H1 (cell line): ENCODE measurements around the gene KLRK1. TPM values are rescaled to one million over a fixed set of nuclear protein-coding genes. Genes with fewer than 3 reads are reported as not detected.

ENCODE experiments used
- CTCF ChIA-PET: fragments of 300-600 bp; sonication (Branson Sonifier 250); formaldehyde crosslinking; loops from one replicate; lab custom pipeline; 2021; ENCODE audit not compliant: partially characterized antibody; lab: Charles Lee
- POLR2A ChIA-PET: fragments of 300-600 bp; sonication (Branson Sonifier 250); formaldehyde crosslinking; loops from one replicate; lab custom pipeline; 2021; ENCODE audit warnings: inconsistent platforms; ENCODE audit not compliant: partially characterized antibody; lab: Charles Lee
- DNase-seq, 2 experiments: peaks; one replicate each; pipeline versions ENCODE4 v3.0.0 to v3.0.0-alpha.2; 2010 to 2022; ENCODE audit warnings: low spot score in 2 of 2, low read depth in 1 of 2, mixed read lengths in 1 of 2
- FAIRE-seq: peaks from 2 replicates; lab custom pipeline; 2011; peaks lifted over from hg19 to GRCh38; lab: Jason Lieb, UNC
- H2AFZ ChIP-seq: 2 replicates; pipeline ENCODE4 v1.8.1; 2012; ENCODE audit warnings: low read length, inconsistent platforms
- H2AK5ac ChIP-seq: 2 replicates; pipeline ENCODE4 v1.6.1; 2013; ENCODE audit warnings: low read depth, low read length
- H2BK120ac ChIP-seq: replicated peaks from 2 replicates; pipeline ENCODE3; 2013; ENCODE audit warnings: low read depth, low read length, inconsistent platforms
- H2BK12ac ChIP-seq: 2 replicates; pipeline ENCODE4 v1.6.1; 2013; ENCODE audit warnings: low read depth, low read length
- H2BK15ac ChIP-seq: 2 replicates; pipeline ENCODE4 v1.6.1; 2013; ENCODE audit warnings: low read length
- H2BK20ac ChIP-seq: 2 replicates; pipeline ENCODE4 v1.6.1; 2013; ENCODE audit warnings: low read length
- H2BK5ac ChIP-seq: 2 replicates; pipeline ENCODE4 v1.6.1; 2013; ENCODE audit warnings: low read depth, low read length
- H3K14ac ChIP-seq: 2 replicates; pipeline ENCODE4 v1.6.1; 2013; ENCODE audit warnings: inconsistent platforms; ENCODE audit not compliant: insufficient read length
- H3K18ac ChIP-seq: 2 replicates; pipeline ENCODE4 v1.6.1; 2013; ENCODE audit warnings: low read length; ENCODE audit errors: extremely low read depth
- H3K23ac ChIP-seq: 2 replicates; pipeline ENCODE4 v1.6.1; 2013; ENCODE audit warnings: inconsistent platforms; ENCODE audit not compliant: insufficient read length
- H3K23me2 ChIP-seq: 2 replicates; pipeline ENCODE4 v1.6.1; 2013; ENCODE audit warnings: low read depth, low read length
- H3K27ac ChIP-seq: 2 replicates; pipeline ENCODE4 v1.6.1; 2011; ENCODE audit warnings: low read depth, low read length, inconsistent platforms
- H3K27me3 ChIP-seq, 4 experiments: replicated peaks in 1 of 4; 1 replicate in 1 of 4; 2 replicates in 3 of 4; pipeline versions ENCODE4 v1.6.1 to v1.8.1; 2011 to 2013; ENCODE audit warnings: low read length in 3 of 4, mild to moderate bottlenecking in 3 of 4, inconsistent platforms in 2 of 4, mixed read lengths in 2 of 4, moderate library complexity in 1 of 4; ENCODE audit not compliant: control insufficient read depth in 3 of 4, insufficient read depth in 3 of 4; ENCODE audit errors: extremely low read depth in 1 of 4
- H3K36me3 ChIP-seq, 4 experiments: 2 replicates each; pipeline versions ENCODE4 v1.6.1 to v1.8.1; 2011 to 2013; ENCODE audit warnings: mild to moderate bottlenecking in 4 of 4, low read length in 3 of 4, moderate library complexity in 2 of 4, control low read depth in 1 of 4, inconsistent platforms in 1 of 4; ENCODE audit not compliant: insufficient read depth in 4 of 4, control insufficient read depth in 2 of 4
- H3K4ac ChIP-seq: replicated peaks from 2 replicates; pipeline ENCODE3; 2013; ENCODE audit warnings: low read length, low read depth, mixed read lengths, inconsistent platforms; ENCODE audit not compliant: insufficient read length
- H3K4me1 ChIP-seq, 4 experiments: replicated peaks in 1 of 4; 1 replicate in 1 of 4; 2 replicates in 3 of 4; pipeline versions ENCODE4 v1.6.1 to v1.8.1; 2011 to 2013; ENCODE audit warnings: low read length in 3 of 4, inconsistent platforms in 2 of 4, mixed read lengths in 1 of 4; ENCODE audit not compliant: insufficient read depth in 4 of 4, control insufficient read depth in 3 of 4
- H3K4me2 ChIP-seq, 2 experiments: 2 replicates each; pipeline versions ENCODE4 v1.6.1 to v1.8.1; 2011 to 2013; ENCODE audit warnings: low read depth in 2 of 2, low read length in 2 of 2, control low read depth in 1 of 2, inconsistent platforms in 1 of 2, mild to moderate bottlenecking in 1 of 2; ENCODE audit not compliant: insufficient read depth in 1 of 2
- H3K4me3 ChIP-seq, 4 experiments: fragments of 200-600, 300-600 bp in 1 of 4; sonication (generic), shearing (Covaris generic), sonication (Bioruptor Twin) in 1 of 4; 2 replicates each; pipeline versions ENCODE4 v1.5.1 to v1.8.1; 2011 to 2016; ENCODE audit warnings: low read length in 4 of 4, low read depth in 3 of 4, control low read depth in 2 of 4, inconsistent platforms in 2 of 4, mild to moderate bottlenecking in 2 of 4, mixed read lengths in 1 of 4, moderate library complexity in 1 of 4; ENCODE audit not compliant: insufficient read depth in 2 of 4; ENCODE audit errors: extremely low read depth in 1 of 4
- H3K56ac ChIP-seq: replicated peaks from 2 replicates; pipeline ENCODE3; 2013; ENCODE audit warnings: low read depth, mild to moderate bottlenecking, mixed read lengths, low read length, inconsistent platforms; ENCODE audit not compliant: insufficient read length
- H3K79me1 ChIP-seq: 2 replicates; pipeline ENCODE4 v1.6.1; 2013; ENCODE audit warnings: low read depth, low read length, control low read depth
- H3K79me2 ChIP-seq, 2 experiments: 2 replicates each; pipeline versions ENCODE4 v1.6.1 to v1.8.1; 2012 to 2013; ENCODE audit warnings: low read length in 2 of 2, mild to moderate bottlenecking in 2 of 2, inconsistent platforms in 1 of 2; ENCODE audit not compliant: insufficient read depth in 2 of 2, control insufficient read depth in 1 of 2
- H3K9ac ChIP-seq, 4 experiments: replicated peaks in 1 of 4; 1 replicate in 1 of 4; 2 replicates in 3 of 4; pipeline versions ENCODE4 v1.6.1 to v1.8.1; 2011 to 2013; ENCODE audit warnings: low read depth in 3 of 4, low read length in 3 of 4, control low read depth in 2 of 4, mild to moderate bottlenecking in 2 of 4, moderate library complexity in 2 of 4, inconsistent platforms in 1 of 4; ENCODE audit errors: extremely low read depth in 1 of 4
- H3K9me3 ChIP-seq, 2 experiments: 2 replicates each; pipeline versions ENCODE4 v1.6.1 to v1.8.1; 2012 to 2013; ENCODE audit warnings: mild to moderate bottlenecking in 2 of 2, moderate library complexity in 2 of 2, control low read depth in 1 of 2, inconsistent platforms in 1 of 2, low read depth in 1 of 2, low read length in 1 of 2, mixed read lengths in 1 of 2; ENCODE audit not compliant: insufficient read depth in 2 of 2
- H4K20me1 ChIP-seq, 2 experiments: replicated peaks in 1 of 2; 2 replicates each; pipeline versions ENCODE3 to v1.8.1; 2011 to 2013; ENCODE audit warnings: inconsistent platforms in 2 of 2, low read length in 2 of 2, mild to moderate bottlenecking in 1 of 2; ENCODE audit not compliant: insufficient read depth in 2 of 2, control insufficient read depth in 1 of 2
- H4K5ac ChIP-seq: 2 replicates; pipeline ENCODE4 v1.6.1; 2013; ENCODE audit warnings: low read length, low read depth, mixed read lengths, inconsistent platforms; ENCODE audit not compliant: insufficient read length
- H4K8ac ChIP-seq: 2 replicates; pipeline ENCODE4 v1.8.0; 2013; ENCODE audit warnings: mild to moderate bottlenecking, moderate library complexity, low read length, inconsistent platforms; ENCODE audit not compliant: insufficient read depth; ENCODE audit errors: extremely low read depth
- H4K91ac ChIP-seq: replicated peaks from 2 replicates; pipeline ENCODE3; 2013; ENCODE audit warnings: low read length, mixed read lengths, inconsistent platforms; ENCODE audit not compliant: insufficient read length
- BCL11A ChIP-seq, 2 experiments: IDR thresholded peaks; one replicate each; pipeline ENCODE4 v1.6.1; 2011; ENCODE audit warnings: low read depth in 2 of 2, low read length in 2 of 2, mild to moderate bottlenecking in 2 of 2
- polyA plus RNA-seq, 7 experiments: library from polyadenylated mRNA; depleted of rRNA in 3 of 7; stranded (reverse) in 5 of 7; unstranded in 2 of 7; fragments of >200 nt in 5 of 7; fragments of 200-250 nt in 2 of 7; gene quantifications; 1 replicate in 5 of 7; 2 replicates in 1 of 7; 4 replicates in 1 of 7; pipeline versions ENCODE4 v1.2.1 to v1.2.3, GENCODE V29; 2011 to 2013; ENCODE audit warnings: missing spikeins in 2 of 7, mixed read lengths in 2 of 7
- total RNA-seq: library from RNA; stranded (reverse); fragmentation: NEBNext Ultra II Directional; extraction: Animal tissue kit (Norgen Biotek cat#: 25700); gene quantifications from 2 replicates; pipeline ENCODE4 v1.2.1, GENCODE V29; 2021

The KLRK1 gene
- total and polyA plus RNA-seq, 2 of the 8 experiments (the other 6 are each of a cell fraction or from before 2014, with no cell fraction given), result not detected

- Histone ChIP-seq H4K5ac (no peak overlapping the region), H3K4ac (no peak overlapping the region), H3K27me3 (peaks cover 0 to 1% (median 0%) of the 10 kb centered on the region in 4 experiments; a peak in 1 of 7 replicates), H4K8ac (no peak overlapping the region), H3K4me2 (no peak overlapping the region), H2BK12ac (no peak overlapping the region), H2BK15ac (no peak overlapping the region), H2AK5ac (no peak overlapping the region), H2BK20ac (no peak overlapping the region), H3K9me3 (peaks cover 0 to 5% of the 10 kb centered on the region in 2 experiments; a peak in 1 of 4 replicates), H3K36me3 (no peaks in the 10 kb centered on the region), H4K91ac (no peak overlapping the region), H3K9ac (no peak overlapping the region), H3K4me3 (no peak overlapping the region), H3K79me1 (no peaks in the 10 kb centered on the region), H2BK120ac (no peak overlapping the region), H3K4me1 (no peaks in the 10 kb centered on the region), H2BK5ac (no peak overlapping the region), H3K23ac (no peak overlapping the region), H3K18ac (no peak overlapping the region), H2AFZ (no peak overlapping the region), H3K23me2 (no peaks in the 10 kb centered on the region), H3K14ac (no peak overlapping the region), H3K79me2 (no peaks in the 10 kb centered on the region), H3K56ac (no peak overlapping the region), H3K27ac (no peak overlapping the region), H4K20me1 (no peaks in the 10 kb centered on the region)
- POLR2A ChIA-PET, result no interaction called here
- no peak for FAIRE-seq
- DNase-seq, result no peak
- TF ChIP-seq BCL11A (IDR thresholded peaks at IDR 0.05; ENCODE audit: low read depth in 2 of 2, low read length in 2 of 2), result no peak
- CTCF ChIA-PET, result no interaction called here
Measured at GRCh38 chr12:10400829-10401228, 11.0 kb upstream of the KLRK1 start.
